HG03354 (cell line): Measurements from ENCODE around the gene AQP2.
"Not testable (repeated sequence)": the region's sequence is repeated elsewhere in the genome, so short reads cannot be mapped to it uniquely, and the experiment has no call there.

Experiments
- ATAC-seq: cut with Tn5 transposase; IDR thresholded peaks from one replicate; pipeline ENCODE4 v1.9.1; 2021; ENCODE audit warnings: mild to moderate bottlenecking; ENCODE audit not compliant: unreplicated experiment, poor library complexity, severe bottlenecking

The AQP2 gene

GRCh38 chr12:49980501-49981349 is 30.2 kb downstream of the AQP2 start:
- no peak for ATAC-seq

GRCh38 chr12:49982246-49983087 is 31.9 kb downstream of the AQP2 start:
- no peak for ATAC-seq

- ATAC-seq, result no peak
Observed at GRCh38 chr12:49983892-49984291, 33.4 kb downstream of the AQP2 start.

GRCh38 chr12:49984476-49985359 is 34.2 kb downstream of the AQP2 start:
- ATAC-seq, result no peak

GRCh38 chr12:49985981-49986380 is 35.4 kb downstream of the AQP2 start:
- no peak for ATAC-seq

GRCh38 chr12:49986476-49986875 is 35.9 kb downstream of the AQP2 start:
- ATAC-seq, result not testable (repeated sequence)

- ATAC-seq, result no peak
Observed at GRCh38 chr12:49987625-49988303, 37.2 kb downstream of the AQP2 start.

- not testable (repeated sequence) for ATAC-seq
Observed at GRCh38 chr12:49989400-49989799, 38.9 kb downstream of the AQP2 start.

- no peak for ATAC-seq
Observed at GRCh38 chr12:49990273-49990672, 39.7 kb downstream of the AQP2 start.

- ATAC-seq, result no peak
Observed at GRCh38 chr12:49998453-49998852, 47.9 kb downstream of the AQP2 start.

GRCh38 chr12:50003595-50003994 is 53.1 kb downstream of the AQP2 start:
- no peak for ATAC-seq

- ATAC-seq, result no peak
Observed at GRCh38 chr12:50004696-50005095, 54.2 kb downstream of the AQP2 start.

- ATAC-seq, result no peak
Observed at GRCh38 chr12:50005175-50005574, 54.6 kb downstream of the AQP2 start.

GRCh38 chr12:50006280-50006679 is 55.7 kb downstream of the AQP2 start:
- no peak for ATAC-seq

GRCh38 chr12:50006754-50007442 is 56.4 kb downstream of the AQP2 start:
- ATAC-seq, result no peak
